GM12892 (cell line): ENCODE measurements around the gene PDCD1.

Experiments
- POLR2A ChIP-seq: IDR thresholded peaks from 2 replicates; pipeline ENCODE4 v1.6.1; 2011; ENCODE audit warnings: low read depth, low read length, control low read depth
- POLR2AphosphoS5 ChIP-seq: IDR thresholded peaks from 2 replicates; pipeline ENCODE4 v1.6.1; 2011; ENCODE audit warnings: low read depth, low read length, control low read depth

- TF ChIP-seq POLR2A, result no peak
- no peak for TF ChIP-seq POLR2AphosphoS5
These were observed 46.4 kb upstream of the PDCD1 start for GRCh38 chr2:241904791-241905710.
